GM18505 (cell line): ENCODE data around the gene WWTR1.
A peak's percentile ranks its signal among the peaks of the same experiment; 100 is the strongest.

Source experiments
- ATAC-seq: cut with Tn5 transposase; IDR thresholded peaks from one replicate; pipeline ENCODE4 v1.9.1; 2021; ENCODE audit not compliant: unreplicated experiment
- POLR2A ChIP-seq: IDR thresholded peaks from 4 replicates; pipeline ENCODE4 v1.6.1; 2011; ENCODE audit warnings: borderline replicate concordance; ENCODE audit not compliant: insufficient read depth, insufficient read length; ENCODE audit errors: extremely low read depth

WWTR1 gene

GRCh38 chr3:149519912-149520311 lies 137.9 kb downstream of the WWTR1 start:
- no peak for ATAC-seq

DNA sequence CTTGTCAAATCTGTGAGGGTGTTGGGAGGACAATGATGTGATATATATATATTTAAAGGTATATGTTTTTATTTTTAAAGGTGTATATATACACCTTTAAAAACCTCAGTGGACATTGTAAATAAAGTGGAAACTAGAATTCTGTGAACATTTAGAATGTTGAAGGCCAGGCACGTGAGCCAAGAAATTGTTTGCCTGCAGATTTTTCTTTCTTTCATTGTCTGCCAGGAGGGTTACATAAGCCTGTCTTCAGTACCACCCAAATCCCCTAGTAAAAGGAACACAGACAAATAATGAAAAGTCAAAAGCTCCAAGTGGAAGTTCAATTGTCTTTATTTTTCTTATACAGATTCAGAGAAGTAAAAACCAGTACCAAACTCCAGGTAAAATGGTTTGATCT lies 140.9 kb downstream of the WWTR1 start:
- ATAC-seq, result no peak
- no peak for TF ChIP-seq POLR2A

More at GRCh38 chr3:149519912-149520311, 137.9 kb downstream of the WWTR1 start:
- no peak for TF ChIP-seq POLR2A

- no peak for TF ChIP-seq POLR2A
- no peak for ATAC-seq
These were observed 142.6 kb downstream of the WWTR1 start for GRCh38 chr3:149515249-149515648.

GRCh38 chr3:149514471-149514870 lies 143.4 kb downstream of the WWTR1 start:
- TF ChIP-seq POLR2A, result no peak
- ATAC-seq, result no peak

DNA sequence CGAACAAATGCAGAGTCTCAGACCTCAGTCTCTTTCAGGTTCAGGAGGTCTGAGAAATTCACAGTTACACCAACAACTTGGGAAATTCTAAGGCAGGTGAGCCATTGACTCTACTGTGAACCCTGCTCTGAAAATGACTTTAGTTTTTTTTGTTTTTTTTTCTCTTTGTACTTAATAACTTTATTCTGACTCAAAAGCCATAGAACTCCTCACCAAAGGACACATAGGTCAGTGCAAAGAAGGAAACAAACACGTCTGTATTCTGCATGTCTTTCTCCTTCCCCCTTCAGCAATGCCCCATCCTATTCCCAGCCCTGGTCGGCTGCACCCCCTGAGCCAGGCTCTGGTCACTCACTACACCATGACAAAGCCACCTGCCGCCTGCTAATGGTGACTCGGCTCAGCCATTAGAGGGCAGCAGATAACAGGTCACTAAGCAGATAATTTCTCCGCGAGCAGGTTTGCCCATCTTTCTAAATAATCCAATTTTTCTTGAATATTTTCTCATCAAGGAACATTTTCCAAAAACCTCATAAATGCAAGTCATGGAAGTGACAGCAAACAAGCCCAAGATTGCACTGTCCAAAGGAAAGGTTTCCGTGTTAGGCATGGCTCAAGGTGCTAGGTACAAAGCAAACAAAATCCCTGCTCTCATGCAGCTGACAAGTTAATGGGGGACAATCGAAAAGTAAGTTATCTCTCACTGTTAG lies 145.6 kb downstream of the WWTR1 start:
- ATAC-seq, result peak; percentile 68
- no peak for TF ChIP-seq POLR2A

GRCh38 chr3:149511040-149511626 lies 146.7 kb downstream of the WWTR1 start:
- ATAC-seq, result no peak
- TF ChIP-seq POLR2A, result no peak

GRCh38 chr3:149510480-149510879 lies 147.3 kb downstream of the WWTR1 start:
- TF ChIP-seq POLR2A, result no peak
- no peak for ATAC-seq

DNA sequence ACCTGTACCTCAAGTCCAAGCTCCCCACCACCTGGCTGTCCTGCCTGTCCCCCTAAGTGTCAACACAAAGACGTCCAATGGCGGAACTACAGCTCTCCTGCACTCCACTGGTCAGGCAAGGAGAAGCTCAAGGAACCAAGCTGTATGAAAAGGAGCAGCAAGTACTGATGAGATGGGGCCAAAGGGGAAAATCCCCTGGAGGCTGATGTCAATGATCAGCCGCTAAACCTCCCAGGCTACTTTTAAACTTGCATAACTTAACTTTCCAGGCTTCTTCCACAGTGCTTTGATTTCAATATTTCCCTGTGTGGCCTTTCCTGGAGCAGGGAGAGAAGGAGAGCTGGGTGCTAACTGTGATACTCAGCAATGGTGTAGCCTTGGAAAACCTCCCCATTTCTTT lies 148.3 kb downstream of the WWTR1 start:
- no peak for ATAC-seq
- no peak for TF ChIP-seq POLR2A

DNA sequence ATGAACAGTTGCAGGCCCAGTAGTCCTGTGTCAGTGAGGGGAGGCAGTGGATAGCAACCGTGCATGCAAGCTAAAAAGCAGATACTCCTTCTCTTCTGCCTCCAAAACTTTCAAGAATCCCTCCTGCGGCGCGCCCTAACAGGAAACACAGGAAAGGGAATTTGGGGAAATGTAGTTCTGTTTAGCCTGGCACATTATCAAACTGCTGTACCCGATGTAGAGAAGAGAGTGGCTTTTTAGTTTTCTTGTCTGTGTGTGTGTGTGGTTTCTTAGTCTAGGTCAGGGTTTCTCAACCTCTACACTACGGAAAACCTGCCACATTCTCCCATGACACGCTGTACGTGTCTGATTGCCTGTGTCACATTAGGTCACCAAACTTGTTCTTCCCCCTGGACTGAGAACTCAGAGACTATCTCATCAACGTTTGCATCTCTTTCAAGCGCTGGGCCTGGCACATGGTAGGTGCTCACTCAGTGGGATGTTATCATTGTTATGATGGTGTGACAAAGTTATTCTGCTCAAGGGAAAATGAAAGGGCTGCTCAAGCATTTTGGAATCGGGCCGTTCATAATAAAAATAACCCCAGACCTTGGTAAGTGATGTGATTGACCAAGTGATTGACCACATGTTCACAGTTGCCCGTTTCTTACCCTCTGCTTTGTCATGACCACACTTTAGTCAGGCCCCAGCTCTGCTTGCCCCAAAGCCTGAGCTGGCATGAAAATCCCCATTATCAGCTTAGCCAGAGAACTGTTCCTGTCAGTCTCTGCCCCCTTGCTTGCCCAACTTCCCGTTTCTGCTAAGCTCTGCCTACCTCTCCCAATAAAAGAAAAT lies 150.1 kb downstream of the WWTR1 start:
- ATAC-seq, result no peak
- no peak for TF ChIP-seq POLR2A

DNA sequence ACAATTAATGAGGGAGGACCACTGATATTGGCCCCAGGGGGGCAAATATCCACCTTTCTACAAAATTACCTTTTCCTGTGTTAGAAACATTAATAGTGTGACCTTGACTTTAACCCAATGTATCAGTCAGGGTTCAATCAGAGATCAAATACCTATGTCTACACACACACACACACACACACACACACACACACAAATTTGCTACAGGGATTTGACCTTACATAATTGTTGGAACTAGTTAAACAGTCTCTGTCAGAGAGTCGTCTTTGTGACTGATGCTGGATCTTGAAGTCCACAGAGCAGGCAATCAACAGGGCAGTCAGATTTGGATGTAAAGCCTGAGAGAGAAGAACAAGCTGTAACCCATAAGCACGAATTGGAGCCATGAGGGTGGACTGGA lies 150.9 kb downstream of the WWTR1 start:
- no peak for TF ChIP-seq POLR2A
- no peak for ATAC-seq

DNA sequence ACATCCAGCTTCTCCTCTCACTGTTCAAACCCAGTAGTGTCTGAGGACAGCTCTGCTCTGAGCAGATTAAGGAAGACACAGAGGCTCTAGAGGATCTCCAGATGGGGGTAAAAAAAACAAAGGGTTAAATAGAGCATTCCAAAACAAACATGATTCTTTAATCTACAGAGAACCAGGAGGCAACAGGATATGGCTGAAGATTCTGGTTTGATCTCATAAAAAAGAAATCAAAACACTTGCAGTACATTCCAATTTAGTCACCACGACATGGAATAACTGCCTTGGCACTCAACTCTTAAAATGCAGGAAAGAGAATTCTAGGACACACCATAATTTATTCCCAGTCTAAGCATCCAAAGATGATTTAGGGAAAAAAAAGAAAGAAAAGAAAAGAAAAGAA lies 151.3 kb downstream of the WWTR1 start:
- TF ChIP-seq POLR2A, result no peak
- no peak for ATAC-seq

- no peak for ATAC-seq
- no peak for TF ChIP-seq POLR2A
These were observed 155.4 kb downstream of the WWTR1 start for GRCh38 chr3:149502438-149502837.

DNA sequence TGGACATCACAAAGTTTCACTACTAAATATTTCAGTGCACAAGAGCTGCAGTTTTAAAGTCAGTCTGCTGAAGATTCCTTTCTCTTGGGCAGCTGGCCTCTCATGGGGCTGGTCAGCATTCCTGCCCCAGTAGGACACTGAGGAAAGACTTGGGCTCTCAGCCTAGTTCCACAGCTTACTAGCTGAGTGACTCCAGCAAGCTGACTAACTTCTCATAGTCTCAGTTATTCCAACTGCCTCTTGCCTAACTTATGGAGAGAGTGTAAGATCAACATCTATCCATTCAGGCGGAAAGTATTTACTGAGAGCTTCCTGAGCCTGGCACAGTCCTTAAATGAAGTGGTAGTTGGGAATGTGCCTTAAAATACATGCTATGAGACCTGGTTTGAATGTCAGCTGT lies 156.3 kb downstream of the WWTR1 start:
- ATAC-seq, result no peak
- TF ChIP-seq POLR2A, result no peak
